HepG2 (cell line): Measurements from ENCODE around the gene TMEM238. TPM values are rescaled to one million over a fixed set of nuclear protein-coding genes. Genes with fewer than 3 reads are reported as not detected.

ENCODE experiments used
- ATAD3A ChIP-seq: sonication (generic); formaldehyde crosslinking; IDR thresholded peaks from 2 replicates; pipeline ENCODE4 v1.4.0; 2020; ENCODE audit warnings: missing genetic modification reagents
- DNMT3B ChIP-seq: conservative IDR thresholded peaks from 2 replicates; pipeline ENCODE4 v1.6.1; 2016; ENCODE audit warnings: missing biosample characterization, control low read depth
- NFIC ChIP-seq: IDR thresholded peaks from 2 replicates; pipeline ENCODE4 v1.6.1; 2012; ENCODE audit warnings: mild to moderate bottlenecking, low read length, inconsistent platforms
- NR0B2 ChIP-seq: sonication (generic); formaldehyde crosslinking; IDR thresholded peaks from 2 replicates; pipeline ENCODE4 v1.4.0; 2020; ENCODE audit warnings: mild to moderate bottlenecking, missing genetic modification reagents
- PRMT3 ChIP-seq: sonication (generic); formaldehyde crosslinking; IDR thresholded peaks from 2 replicates; pipeline ENCODE4 v1.8.1; 2022; ENCODE audit warnings: low read depth, mild to moderate bottlenecking, moderate library complexity, missing genetic modification reagents, borderline replicate concordance
- SIN3A ChIP-seq: IDR thresholded peaks from 2 replicates; pipeline ENCODE4 v1.6.1; 2011; ENCODE audit warnings: low read depth, mild to moderate bottlenecking, control low read depth, low read length, borderline replicate concordance
- ZBTB26 ChIP-seq: IDR thresholded peaks from 2 replicates; pipeline ENCODE4 v1.6.1; 2016; ENCODE audit warnings: missing compliant biosample characterization, missing genetic modification reagents, borderline replicate concordance
- ZBTB40 ChIP-seq, 2 experiments: fragments of 450-650 bp in 1 of 2; sonication (generic) in 1 of 2; formaldehyde crosslinking in 1 of 2; IDR thresholded peaks; 2 replicates each; pipeline versions ENCODE4 v1.6.1 to v1.8.0; 2016 to 2022; ENCODE audit warnings: antibody characterized with exemption in 1 of 2, mild to moderate bottlenecking in 1 of 2, missing genetic modification reagents in 1 of 2
- ZNF549 ChIP-seq: sonication (generic); formaldehyde crosslinking; IDR thresholded peaks from 2 replicates; pipeline ENCODE4 v1.5.0; 2020; ENCODE audit warnings: missing genetic modification reagents
- polyA plus RNA-seq, 8 experiments: library from polyadenylated mRNA; depleted of rRNA in 3 of 8; stranded (reverse) in 7 of 8; unstranded in 1 of 8; fragments of >200 nt; fragmentation: Illumina TruSeq in 4 of 8; extraction: Trizol in 4 of 8; gene quantifications; 2 replicates each; pipeline versions ENCODE4 v1.2.1 to v1.2.3, GENCODE V29; 2011 to 2016; ENCODE audit warnings: low read depth in 4 of 8, missing spikeins in 1 of 8, mixed read lengths in 1 of 8; ENCODE audit not compliant: insufficient read depth in 1 of 8
- total RNA-seq, 5 experiments: library from RNA; depleted of rRNA; stranded (reverse); fragments of >200 nt; fragmentation: Illumina TruSeq; extraction: Trizol; gene quantifications; 2 replicates each; pipeline ENCODE4 v1.2.3, GENCODE V29; 2016; ENCODE audit warnings: low read depth in 1 of 5

Gene TMEM238
- total and polyA plus RNA-seq, 2 of the 13 experiments (the other 11 are each of a cell fraction or from before 2014, with no cell fraction given) = not detected

- no peak for TF ChIP-seq ZBTB40 (IDR thresholded peaks at IDR 0.05)
- TF ChIP-seq ZBTB40 (CRISPR knock-in tag; IDR thresholded peaks at IDR 0.05) = no peak
- no peak for TF ChIP-seq DNMT3B
- no peak for TF ChIP-seq SIN3A
- TF ChIP-seq ZBTB26 (CRISPR knock-in tag) = no peak
- TF ChIP-seq ZNF549 = no peak
- TF ChIP-seq NR0B2 (CRISPR knock-in tag) = no peak
- no peak for TF ChIP-seq PRMT3 (CRISPR knock-in tag)
- TF ChIP-seq ATAD3A (CRISPR knock-in tag) = no peak
- TF ChIP-seq NFIC = no peak
Measured at GRCh38 chr19:55405638-55406037, 21.5 kb upstream of the TMEM238 start (continued).
